Dermis blood vessel endothelial cell (primary cell): ENCODE measurements around the gene NT5C1B. TPM values are rescaled to one million over a fixed set of nuclear protein-coding genes. Genes with fewer than 3 reads are reported as not detected.
"Not testable (repeated sequence)": the region's sequence is repeated elsewhere in the genome, so short reads cannot be mapped to it uniquely, and the experiment has no call there.

Experiments used
- DNase-seq: peaks from one replicate; pipeline ENCODE4 v3.0.0; 2010
- total RNA-seq: library from RNA; depleted of rRNA; stranded (reverse); fragments of >200 nt; gene quantifications from 2 replicates; pipeline ENCODE4 v1.2.3, GENCODE V29; 2014

NT5C1B gene
- total RNA-seq: not detected in 2 replicates

DNA sequence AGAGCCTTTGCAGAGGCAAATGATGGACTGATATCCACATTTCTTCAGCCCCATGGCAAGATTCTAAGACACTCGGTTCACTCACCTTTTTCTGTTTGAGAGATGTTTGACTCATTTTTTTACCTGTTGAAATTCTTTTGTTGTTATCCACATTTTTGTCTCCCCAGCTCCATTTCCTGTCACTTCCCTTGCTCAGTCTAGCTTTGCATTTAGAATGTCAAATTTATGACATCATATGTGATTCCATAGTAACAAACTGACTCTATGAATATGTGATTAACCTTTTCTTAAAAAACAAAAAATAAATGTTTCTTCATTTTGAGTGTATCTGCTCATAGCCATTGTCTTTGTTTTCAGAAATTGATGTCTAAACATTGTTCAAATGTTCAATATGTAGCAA, at the start of gene NT5C1B:
Gene NT5C1B (minus strand): TSS at position 216 of the 400 bp plus-strand sequence. CDS start 101 bp downstream, at position 115.
- no peak for DNase-seq

DNA sequence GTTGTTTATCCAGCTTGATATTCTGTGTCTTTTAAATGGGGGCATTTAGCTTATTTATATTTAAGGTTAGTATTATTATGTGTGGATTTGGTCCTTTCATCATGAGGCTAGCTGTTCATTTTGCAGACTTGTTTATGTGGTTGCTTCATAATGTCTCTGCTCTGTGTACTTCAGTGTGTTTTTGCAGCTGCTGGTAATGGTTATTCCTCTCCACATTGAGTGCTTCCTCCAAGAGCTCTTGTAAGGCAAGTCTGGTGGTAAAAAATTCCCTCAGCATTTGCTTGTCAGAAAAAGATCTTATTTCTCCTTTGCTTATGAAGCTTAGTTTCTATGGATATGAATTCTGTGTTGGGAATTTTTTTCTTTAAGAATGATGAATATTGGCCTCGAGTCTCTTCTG, 47.8 kb upstream of the NT5C1B start:
- DNase-seq: no peak

DNA sequence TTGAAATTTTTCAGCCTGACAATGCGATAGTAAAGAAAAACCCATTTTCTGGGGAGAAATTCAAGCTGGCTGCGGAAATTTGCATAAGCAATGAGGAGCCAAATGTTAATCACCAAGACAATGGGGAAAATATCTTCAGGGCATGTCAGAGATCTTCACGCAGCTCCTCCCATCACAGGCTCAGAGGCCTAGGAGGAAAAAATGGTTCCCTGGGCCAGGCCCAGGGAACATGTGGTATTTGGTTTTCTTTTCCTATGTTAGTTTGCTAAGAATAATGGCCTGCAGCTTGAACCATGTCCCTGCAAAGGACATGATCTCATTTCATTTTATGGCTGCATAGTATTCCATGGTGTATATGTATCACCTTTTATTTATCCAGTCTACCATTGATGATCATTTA, 43.3 kb upstream of the NT5C1B start:
- DNase-seq: not testable (repeated sequence)

DNA sequence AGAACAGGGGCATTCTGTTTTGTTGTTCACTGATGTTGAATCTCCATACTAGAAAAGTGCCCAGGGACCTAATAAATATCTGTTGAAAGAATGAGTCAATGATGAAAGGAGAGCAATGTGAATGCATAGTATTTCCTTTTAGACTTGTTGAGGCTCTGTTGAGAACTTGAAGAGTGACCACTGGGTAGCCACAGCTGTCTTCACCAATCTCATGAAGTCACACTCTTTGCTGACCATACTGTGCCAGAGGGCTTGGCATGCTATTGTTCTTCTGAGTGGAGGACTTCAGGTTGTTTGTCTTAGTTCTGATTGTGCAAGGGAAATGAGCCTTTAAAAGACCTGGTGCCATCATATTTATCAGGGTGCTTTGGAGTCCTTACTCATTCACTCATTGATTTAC, 41.6 kb upstream of the NT5C1B start:
- DNase-seq: no peak

DNA sequence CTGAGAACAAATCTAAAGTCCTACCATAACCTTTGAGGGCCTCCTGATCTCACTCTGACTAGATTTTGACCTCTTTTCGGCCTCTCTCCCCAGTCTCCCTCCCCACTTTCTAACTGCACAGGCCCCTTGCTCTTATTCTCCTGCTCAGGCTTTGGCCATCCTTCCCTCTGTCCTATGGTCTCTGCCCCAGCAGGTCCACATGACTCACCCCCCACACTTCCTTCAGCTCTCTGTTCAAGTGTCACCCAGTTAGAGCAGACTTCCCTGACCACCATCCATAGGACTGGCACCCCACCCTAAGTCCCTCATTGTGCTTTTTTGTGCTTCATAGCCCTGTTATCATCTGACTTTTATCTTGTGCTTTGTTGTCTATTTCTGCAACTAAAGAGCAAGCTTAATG, 41.2 kb upstream of the NT5C1B start:
- DNase-seq: no peak

DNA sequence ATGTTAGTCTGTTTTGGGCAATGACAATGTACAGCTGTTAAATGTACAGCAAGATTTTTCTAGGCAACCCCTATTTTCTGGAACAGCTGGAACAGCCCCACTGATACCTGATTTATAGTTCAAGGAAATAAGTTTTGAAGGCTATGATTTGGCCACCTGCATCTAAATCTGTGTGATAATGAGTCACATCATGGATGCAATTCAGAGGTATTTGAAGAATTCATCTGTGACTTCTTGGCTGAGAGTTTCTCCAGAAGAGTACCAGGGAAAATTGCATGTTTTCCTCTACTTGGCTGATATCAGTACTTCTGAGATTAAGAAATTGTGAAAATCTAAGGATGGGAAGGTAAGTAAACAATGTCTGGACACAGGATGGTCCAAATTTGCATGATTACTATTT, 40.7 kb upstream of the NT5C1B start:
- DNase-seq: no peak

DNA sequence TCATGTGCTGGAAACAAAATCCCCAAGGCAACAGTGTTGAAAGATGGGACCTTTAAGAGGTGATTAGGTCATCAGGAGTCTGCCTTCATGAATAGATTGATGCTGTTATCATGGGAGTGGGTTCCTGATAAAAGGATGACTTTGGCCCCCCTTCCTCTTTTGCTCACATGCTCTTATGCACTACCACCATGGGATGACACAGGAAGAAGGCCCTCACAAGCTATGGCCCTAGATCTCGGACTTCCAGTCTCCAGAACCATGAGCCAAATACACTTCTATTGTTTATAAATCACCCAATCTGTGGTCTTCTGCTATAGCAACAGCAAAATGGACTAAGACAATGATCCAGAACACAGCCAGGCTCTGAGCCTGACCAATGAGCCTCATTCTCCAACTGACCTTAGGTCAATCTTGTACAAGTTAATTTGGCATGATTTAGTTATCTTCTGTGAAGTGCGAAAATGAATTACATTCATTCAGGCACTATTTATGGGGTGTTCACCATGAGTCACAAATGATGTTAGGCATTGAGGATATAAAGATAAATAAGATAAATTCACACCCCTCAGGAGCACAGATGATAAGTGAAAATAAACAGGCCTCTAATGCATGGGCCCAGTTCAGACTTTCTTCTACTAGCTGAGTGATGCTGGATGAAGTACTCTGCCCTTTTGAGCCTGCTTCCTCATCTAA, 37.7 kb upstream of the NT5C1B start:
- no peak for DNase-seq

DNA sequence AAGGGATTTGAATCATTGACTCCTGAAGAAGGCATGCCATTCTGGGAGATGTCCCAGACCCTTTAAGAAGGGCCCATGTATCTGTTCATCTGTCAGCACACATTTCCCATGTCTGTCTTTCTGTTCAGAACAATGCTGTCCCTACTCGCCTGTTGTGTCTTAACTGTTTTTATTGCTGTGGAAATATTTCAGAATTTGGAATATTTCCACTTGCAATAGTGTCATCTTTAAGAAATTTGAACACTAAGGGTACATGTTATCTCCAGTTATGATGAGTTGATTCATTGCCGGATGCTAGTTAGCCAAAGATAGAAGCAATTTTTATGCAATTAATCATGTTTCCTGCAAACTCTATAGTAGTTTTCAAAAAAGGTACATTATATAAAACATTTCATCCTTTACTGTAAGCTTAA, 36.9 kb upstream of the NT5C1B start:
- DNase-seq: peak; percentile 4

DNA sequence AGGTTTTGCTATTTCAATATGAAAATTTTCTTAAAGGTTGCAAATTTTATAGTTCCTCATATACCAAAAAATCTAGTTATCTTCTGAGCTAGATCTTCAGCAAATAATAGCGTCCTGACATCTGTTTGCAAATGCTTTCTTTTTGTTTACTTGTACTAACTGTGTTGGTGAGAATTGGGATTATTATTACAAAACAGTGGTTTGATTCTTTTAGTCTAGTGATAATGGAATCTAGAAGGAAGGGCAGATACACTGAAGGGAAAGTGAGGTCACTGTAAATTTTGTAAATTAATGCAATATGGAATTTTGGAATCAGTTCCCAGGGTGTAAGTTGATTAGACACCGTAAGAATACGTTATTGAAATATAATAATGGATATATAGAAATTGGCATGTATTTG, 36.2 kb upstream of the NT5C1B start:
- no peak for DNase-seq

DNA sequence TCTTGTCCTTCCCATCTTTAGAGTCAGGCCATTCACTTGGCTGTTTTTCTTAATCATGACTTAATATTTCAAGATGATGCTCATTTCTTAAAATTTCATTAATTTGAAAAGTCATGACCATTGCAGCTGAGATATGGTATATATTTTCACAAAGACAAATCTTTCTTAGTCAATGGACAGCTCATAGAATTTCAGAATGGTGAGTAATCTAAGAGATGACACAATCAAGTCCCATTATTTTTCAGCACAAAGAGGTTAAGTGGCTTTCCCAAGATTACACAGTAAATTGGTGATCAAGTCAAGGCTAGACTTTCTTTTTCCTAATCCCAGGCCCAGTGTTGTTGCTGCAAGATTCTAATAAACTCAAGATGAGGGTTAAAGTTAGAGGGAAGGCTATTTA, 34.4 kb upstream of the NT5C1B start:
- DNase-seq: peak; percentile 8

DNA sequence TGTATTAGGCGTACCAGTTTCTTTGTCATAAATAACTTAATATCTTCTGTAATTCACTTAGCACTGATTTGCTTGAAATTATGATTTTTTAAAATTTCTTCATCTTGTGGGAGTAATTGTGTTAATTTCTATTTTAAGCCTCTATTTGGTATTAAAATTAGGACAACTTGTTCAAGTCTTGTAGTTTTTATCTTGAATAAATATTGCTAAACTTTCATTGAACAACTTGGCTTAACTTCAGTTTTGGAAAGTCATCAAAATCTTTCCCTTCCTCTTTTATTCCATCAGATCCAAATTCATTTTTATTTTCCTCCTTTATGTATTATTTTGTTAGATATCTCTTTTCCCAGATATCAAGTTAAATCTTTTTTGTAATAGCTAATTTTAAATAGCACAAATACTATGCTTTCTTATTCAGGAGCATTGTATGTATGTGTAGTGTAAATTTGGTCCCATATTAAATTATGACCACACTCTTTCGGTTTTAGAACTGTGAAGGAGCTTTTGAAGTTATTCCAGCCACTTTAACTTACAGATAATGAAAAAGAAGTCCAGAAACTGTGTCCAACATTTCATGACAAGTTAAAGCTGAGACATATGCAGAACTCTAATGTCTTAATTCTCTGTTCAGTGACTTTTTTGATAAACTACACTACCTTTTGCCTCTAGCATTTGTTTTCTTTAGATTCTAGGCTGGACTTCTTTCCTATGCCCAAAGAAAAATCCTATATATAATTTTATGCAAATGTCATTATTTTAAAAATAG, 31.7 kb upstream of the NT5C1B start:
- DNase-seq: no peak

DNA sequence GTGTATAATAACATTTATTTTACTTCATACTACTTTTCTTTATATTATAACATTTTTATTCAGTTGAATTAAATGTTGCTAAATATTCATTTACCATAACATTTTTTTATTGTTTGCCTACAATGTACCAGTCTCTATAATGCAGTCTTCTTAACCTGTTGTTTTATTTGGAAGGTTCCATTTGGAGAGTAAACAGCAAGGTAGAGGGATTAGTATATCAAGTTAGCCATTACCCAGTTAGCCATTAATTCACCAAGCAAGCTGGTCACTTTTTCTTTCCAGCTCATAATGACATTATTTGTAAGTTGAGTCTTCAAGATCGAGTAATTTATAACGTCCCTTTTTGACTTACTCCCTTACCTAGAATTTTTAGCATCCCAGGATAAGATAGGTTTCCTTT, 29.7 kb upstream of the NT5C1B start:
- DNase-seq: no peak

DNA sequence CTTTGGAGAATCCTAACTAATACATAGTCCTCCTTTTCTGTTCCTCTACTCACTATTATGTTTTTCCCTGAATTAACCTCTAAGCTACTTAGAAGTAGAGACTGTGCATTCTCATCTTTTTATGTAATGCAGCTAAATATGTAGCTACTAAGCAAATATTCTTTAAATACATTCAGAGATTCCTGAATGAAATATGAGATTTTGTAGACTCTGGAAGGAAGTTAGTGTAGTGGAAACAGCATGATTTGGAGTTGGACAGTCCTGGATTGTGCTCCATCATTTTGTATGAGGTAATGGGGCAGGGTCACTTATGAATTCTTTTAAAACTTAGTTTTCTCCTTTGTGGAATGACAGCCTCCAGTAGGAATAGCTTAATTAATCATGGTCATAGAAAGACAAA, 24.7 kb upstream of the NT5C1B start:
- DNase-seq: no peak

DNA sequence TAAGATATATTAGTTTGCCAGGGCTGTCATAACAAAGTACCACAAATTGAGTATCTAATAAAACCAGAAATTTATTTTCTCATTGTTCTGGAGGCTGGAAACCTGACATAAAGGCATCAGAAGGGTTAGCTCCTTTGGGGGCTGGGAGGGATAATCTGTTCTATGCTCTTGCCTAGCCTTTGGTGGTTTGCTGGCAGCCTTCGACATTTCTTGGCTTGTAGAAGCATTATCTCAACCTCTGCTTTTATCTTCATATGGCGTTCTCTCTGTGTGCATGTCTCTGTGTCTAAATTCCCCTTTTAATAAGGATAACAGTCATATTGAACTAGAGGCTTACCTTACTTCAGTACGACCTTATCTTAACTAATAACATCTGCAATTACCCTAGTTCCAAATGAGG, 22.8 kb upstream of the NT5C1B start:
- no peak for DNase-seq

DNA sequence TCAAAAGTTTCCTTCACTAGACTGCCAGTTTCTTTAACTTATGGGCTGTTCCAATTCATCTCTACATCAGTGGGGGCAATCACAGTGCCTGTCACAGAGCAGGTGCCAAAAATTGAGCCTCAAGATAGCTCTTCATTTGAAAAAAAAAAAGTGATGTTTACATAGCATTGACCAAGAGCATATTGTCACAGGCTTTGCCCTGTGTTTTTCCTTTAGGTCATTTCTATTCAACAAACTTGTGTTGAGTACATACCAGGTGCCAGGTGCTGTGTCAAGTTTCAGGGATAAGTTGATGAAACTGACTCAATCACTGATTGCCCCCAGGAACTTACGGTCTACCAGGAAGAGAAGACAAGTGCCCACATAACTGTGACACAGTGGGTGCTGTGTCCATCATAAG, 22.2 kb upstream of the NT5C1B start:
- no peak for DNase-seq

DNA sequence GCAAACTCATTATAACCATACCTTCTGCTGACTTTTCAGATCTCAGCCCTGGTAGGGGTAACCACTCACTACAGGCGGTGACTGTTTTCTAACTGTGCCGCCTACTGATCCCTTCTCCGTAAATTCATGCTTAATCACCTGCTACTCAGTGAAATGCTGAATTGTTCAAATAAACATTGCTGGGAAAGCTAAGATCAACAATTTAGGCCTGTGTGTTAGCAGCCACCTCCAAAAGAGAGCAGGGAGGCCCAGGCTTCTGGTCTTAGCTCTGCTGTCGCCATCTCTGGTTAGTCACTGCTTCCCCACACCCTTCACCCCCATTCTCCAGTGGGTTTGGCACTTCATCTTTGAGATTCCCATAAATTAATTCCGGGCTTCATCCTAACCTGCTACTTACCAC, 21.8 kb upstream of the NT5C1B start:
- DNase-seq: no peak

DNA sequence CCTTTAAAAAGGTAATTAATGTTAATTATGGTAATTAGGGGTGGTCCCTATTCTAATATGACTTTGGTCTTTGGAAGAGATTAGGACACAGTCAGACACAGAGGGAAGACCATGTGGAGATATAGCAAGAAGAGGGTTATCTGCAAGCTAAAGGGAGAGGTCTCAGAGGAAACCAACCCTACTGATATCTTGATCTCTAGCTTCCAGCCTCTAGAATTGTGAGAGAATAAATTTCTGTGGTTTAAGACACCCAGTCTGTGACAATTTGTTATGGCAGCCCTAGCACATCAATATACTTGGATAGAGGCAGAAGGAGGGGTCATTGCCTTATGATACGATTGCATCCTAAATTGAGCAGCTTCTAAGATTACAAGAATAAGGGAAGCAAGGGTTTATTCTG, 21.3 kb upstream of the NT5C1B start:
- no peak for DNase-seq

DNA sequence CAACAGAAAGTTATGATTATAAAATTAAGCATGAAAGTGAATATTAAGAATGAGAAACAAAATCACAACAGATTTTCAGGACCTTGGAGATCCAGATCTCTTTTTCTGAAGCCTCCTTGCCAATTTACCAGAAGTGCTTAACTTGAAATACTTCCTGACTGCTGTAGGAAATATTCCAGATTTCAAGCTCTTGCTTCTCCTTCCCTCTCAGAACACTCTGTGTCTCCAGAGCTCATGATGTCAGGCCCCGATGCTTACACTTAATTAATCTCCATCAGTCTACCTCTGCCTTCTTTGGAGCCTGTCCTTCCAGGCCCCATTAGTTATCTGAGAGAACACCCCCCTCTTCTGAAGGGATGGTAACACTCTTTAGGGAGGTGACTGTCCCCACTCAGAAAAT, 20.7 kb upstream of the NT5C1B start:
- DNase-seq: no peak

DNA sequence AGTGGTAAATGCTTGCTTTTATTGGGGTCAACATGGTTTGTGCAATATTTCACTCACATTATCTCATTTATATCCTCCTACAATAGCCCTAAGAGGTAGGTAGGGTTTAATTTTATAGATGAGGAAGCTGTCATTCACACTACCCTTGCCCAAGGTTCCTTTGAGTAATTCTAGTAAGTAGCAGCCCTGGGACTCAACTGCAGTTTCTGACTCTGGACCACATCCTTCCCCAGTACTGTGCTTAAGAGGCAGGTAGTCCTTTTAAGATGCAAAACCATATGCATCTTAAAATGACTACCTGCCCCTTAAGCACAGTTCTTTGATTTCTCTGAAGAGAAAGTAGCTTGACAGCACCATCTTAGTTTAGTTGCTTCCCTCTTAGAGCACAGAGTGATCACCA, 15.7 kb upstream of the NT5C1B start:
- DNase-seq: no peak

DNA sequence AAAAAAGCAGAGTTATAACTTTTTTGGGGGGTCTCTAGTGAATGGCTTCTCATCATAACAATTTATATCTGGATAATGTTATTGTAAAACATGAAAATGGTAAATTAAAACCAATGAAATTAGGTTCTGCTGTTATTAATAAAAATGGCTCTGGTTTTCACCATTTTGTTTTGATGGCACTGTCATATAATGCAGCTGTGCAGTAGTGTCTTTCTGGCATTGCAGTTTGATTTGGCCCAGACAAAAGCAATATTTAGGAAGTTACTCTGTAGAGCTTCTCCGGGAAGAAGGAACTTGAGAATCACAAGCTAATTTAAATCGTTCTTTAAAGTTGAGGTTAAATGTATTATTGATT, 15.1 kb upstream of the NT5C1B start:
- no peak for DNase-seq

DNA sequence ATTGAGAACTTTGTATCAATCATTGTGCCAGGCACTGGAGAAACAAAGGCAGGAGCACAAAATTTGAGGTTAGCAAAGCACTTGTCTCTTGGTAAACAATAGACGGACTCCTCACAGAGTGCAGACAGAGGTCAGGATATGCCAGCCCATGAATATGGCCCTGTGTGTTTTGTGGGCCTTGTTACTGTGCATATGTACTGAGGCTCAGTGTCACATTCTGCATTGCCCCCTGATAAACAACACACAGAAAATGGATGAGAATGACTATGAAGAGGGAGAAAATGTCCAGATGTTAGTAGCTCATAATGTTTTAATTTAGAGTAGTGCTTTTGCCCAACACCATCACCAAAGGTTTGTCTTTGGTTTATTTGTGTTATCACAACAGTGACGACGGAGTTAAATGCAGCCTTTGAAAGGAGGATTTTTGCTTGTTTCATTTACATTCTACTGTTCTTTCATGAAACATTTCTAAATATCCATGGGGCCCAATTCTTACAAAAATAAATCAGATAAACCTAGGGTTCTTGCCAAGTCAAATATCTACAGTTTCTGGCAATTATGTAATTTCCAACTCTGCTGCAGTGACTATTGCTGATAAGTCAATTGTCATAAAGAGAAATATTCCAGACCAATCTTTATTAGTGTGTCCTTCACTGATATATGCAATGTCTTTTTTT, 14.6 kb upstream of the NT5C1B start:
- no peak for DNase-seq

DNA sequence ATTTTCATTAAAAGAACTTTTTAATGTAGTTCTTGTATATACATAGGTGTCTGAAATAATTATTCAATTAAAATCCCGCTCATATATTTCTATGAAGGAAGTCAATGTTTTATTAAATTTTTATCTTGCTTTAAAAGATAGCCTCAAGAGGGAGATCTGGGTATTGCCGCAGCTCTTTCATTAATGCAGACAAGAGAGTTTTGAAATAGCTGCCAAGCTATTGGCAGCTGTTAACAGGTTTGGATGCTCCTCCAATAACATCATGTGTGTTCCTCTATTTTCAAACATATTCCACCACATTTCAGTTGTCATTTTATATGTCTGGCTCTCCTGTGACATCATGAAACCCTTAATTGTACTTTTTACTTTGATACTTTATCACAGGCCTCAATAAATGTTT, 12.9 kb upstream of the NT5C1B start:
- DNase-seq: no peak

DNA sequence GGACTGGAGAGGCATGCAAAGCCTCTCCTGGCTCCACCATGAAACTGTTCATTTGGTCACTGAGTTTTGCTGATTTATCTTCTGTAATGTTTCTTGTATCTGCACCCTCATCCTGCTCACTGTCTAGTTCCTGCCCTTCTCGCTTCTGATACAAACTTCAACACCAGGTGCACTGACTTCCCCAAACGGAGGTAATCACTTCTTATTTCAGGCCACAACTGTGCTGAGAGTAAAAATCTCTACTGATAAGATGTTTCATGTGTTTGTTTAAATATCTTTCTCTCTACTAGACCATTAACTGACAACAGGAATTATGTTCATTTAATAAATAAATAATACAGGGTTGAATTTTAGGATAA, 10.9 kb upstream of the NT5C1B start:
- no peak for DNase-seq
